Measurements from ENCODE around the gene ARHGAP26.

GRCh38 chr5:143228597-143229293 lies 458.6 kb downstream of the ARHGAP26 start:
- TF ChIP-seq, protein P1, sequence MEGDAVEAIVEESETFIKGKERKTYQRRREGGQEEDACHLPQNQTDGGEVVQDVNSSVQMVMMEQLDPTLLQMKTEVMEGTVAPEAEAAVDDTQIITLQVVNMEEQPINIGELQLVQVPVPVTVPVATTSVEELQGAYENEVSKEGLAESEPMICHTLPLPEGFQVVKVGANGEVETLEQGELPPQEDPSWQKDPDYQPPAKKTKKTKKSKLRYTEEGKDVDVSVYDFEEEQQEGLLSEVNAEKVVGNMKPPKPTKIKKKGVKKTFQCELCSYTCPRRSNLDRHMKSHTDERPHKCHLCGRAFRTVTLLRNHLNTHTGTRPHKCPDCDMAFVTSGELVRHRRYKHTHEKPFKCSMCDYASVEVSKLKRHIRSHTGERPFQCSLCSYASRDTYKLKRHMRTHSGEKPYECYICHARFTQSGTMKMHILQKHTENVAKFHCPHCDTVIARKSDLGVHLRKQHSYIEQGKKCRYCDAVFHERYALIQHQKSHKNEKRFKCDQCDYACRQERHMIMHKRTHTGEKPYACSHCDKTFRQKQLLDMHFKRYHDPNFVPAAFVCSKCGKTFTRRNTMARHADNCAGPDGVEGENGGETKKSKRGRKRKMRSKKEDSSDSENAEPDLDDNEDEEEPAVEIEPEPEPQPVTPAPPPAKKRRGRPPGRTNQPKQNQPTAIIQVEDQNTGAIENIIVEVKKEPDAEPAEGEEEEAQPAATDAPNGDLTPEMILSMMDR (IDR thresholded peaks at IDR 0.05; ENCODE audit: extremely low read depth in 1 of 2, insufficient read depth in 1 of 2, low read depth in 1 of 2, low read length in 2 of 2): no peak
- no peak for TF ChIP-seq POLR2A (IDR thresholded peaks at IDR 0.05; ENCODE audit: low read depth, low read length)
